ENCODE results near the gene HOXA9.

The HOXA9 gene

DNA sequence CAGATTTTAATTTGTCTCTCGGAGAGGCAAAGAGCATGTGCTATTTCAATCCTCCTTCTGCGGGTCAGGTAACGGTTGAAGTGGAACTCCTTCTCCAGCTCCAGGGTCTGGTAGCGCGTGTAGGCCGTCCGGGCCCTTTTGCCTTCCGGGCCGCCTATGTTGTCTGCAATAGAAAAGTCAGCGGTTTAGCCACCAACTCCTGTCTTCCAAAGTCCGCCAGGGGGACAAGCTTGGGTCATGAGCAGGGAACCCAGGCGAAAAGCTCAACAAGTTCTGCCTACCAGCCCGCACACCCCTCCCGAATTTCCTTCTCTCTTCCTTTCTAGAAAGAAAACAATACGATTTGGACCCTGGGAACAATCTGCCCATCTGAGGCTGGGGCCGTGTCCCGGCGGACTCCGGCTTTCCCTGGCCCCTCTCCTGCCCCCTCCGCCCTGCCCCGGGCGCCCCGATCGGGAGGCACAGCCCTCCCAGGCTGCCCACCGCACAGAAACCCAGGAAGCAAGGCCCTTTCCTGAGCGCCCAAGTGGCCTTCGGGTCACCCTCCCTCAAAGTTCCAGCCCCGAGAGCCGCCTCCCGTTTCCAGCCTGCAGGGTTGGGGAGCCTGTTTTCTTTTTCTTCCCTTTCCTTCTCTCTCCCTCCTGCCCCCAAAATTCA is 23.3 kb downstream of the HOXA9 start:
- H3K27me3 Mint-ChIP-seq = peaks cover 75% of the 10 kb centered on the region

DNA sequence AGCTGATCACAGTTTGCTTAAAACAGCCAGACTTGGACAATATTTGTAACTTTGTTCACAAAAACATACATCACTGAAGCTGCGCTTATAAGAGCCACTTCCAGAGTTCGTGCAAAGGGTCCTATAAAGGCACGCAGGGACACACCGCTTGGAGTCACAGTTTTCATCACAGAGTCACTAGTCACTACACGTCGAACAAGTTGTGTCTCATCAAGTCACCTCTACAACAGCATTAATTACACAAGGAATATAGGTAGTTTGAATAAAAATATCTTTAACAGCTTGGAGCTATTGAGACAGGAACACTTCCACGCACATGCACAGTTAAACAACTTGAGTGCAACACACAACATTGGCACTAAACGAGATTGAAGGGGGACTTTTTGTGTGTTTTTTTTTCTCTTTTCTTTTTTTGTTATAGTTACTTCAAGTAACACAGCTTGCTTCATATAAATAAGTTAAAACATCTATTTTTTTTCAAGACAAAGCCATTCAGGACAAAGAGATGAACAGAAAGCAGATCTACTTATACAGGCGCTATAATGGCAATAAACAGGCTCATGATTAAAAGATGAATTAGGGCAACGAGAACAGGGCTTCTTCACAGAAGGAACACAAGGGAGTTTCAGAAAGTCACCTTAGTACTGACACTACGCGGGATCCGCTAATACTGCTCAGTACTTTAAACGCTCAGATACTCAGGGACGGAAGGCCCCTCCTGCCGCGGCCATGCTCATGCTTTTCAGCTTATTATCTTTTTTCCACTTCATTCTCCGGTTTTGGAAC is 24.0 kb downstream of the HOXA9 start:
- no peak overlapping the region for H3K27ac Mint-ChIP-seq
- H3K9me3 Mint-ChIP-seq = no peaks in the 10 kb centered on the region
- H3K4me1 Mint-ChIP-seq = peaks cover 5% of the 10 kb centered on the region
- H3K27me3 Mint-ChIP-seq = peaks cover 75% of the 10 kb centered on the region
- ATAC-seq (no peak), DNase-seq (no peak)
- H3K4me3 Mint-ChIP-seq = no peak overlapping the region

More for the DNA sequence above, 23.3 kb downstream of the HOXA9 start:
- no peak overlapping the region for H3K27ac Mint-ChIP-seq
- no peak overlapping the region for H3K4me3 Mint-ChIP-seq
- H3K9me3 Mint-ChIP-seq = no peaks in the 10 kb centered on the region
- DNase-seq (no peak), ATAC-seq (no peak)
- H3K4me1 Mint-ChIP-seq = peaks cover 3% of the 10 kb centered on the region

- Mint-ChIP-seq H3K27me3 (peaks cover 74% of the 10 kb centered on the region), H3K27ac (no peak overlapping the region), H3K9me3 (no peaks in the 10 kb centered on the region), H3K4me1 (peaks cover 16% of the 10 kb centered on the region), H3K4me3 (no peak overlapping the region)
- no peak for DNase-seq
- ATAC-seq = no peak
These were observed 25.0 kb downstream of the HOXA9 start for GRCh38 chr7:27140126-27140857.

DNA sequence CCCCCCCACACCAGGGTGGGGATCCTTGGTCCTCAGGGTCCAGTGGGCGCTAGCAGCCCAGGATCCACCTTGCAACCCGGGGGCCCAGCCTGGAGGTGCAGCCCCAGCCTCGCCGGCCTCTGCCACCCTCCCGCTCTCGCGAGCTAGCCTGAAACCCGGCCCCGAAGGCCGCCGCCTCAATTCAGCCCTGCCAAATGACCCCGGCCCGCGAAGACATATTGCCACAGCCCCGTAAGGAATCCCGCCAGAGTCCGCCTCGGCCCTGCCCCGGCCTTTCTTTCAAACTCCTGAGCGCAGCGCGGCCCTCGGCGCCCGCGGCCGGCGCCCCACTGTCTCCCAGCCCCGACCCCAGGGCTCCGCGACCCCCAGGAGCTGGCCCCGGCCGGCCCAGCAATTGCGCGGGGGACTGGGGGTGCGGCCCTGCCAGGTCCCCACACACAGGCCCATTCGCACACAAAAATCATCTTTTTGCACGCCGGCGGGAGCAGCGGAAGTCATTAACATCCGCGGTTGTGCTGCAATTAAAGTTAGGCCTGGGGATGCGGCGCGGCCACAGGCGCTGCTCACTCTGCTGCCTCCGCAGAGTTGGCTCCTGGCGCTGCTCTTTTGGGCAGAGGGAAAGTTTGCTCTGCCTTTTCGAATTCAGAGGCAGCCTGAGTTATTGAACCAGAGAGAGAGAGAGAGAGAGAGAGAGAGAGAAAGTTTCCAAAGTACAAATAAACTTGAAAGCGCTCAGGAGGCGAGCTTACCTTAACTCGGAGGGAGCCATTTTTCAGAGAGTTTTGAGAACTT is 25.8 kb downstream of the HOXA9 start:
- H3K4me3 Mint-ChIP-seq = no peak overlapping the region

GRCh38 chr7:27138985-27139333 is 26.4 kb downstream of the HOXA9 start:
- Mint-ChIP-seq H3K27me3 (peaks cover 80% of the 10 kb centered on the region), H3K4me3 (no peak overlapping the region), H3K4me1 (peaks cover 29% of the 10 kb centered on the region), H3K27ac (no peak overlapping the region), H3K9me3 (no peaks in the 10 kb centered on the region)
- ATAC-seq (no peak), DNase-seq (no peak)

More for the DNA sequence above, 25.8 kb downstream of the HOXA9 start:
- Mint-ChIP-seq H3K27me3 (peaks cover 74% of the 10 kb centered on the region), H3K27ac (no peak overlapping the region), H3K4me1 (peaks cover 23% of the 10 kb centered on the region), H3K9me3 (no peaks in the 10 kb centered on the region)
- DNase-seq (no peak), ATAC-seq (peak; percentile 59)

DNA sequence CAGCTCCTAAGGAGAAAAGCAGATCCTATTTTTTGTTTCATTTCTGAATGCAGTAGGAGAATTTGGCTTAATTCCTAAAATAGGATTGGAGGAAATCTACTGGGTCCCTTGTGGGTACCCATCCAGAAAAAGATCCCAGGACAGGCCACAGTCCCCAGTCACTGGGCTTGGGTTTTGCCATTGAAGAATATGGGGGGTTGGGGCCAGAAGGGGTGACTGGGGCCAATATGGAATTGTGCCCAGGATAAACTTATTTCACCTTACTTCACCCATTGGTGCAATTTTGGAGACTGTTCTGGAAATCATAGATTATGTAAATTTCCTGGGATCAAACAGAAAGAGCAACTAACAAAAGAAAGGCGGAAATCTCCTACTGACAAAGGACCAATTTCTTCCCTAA is 26.9 kb downstream of the HOXA9 start:
- H3K4me3 Mint-ChIP-seq = no peak overlapping the region
- peaks cover 85% of the 10 kb centered on the region for H3K27me3 Mint-ChIP-seq
- DNase-seq = no peak
- H3K4me1 Mint-ChIP-seq = peaks cover 32% of the 10 kb centered on the region
- ATAC-seq = no peak
- H3K27ac Mint-ChIP-seq = no peak overlapping the region
- H3K9me3 Mint-ChIP-seq = no peaks in the 10 kb centered on the region

DNA sequence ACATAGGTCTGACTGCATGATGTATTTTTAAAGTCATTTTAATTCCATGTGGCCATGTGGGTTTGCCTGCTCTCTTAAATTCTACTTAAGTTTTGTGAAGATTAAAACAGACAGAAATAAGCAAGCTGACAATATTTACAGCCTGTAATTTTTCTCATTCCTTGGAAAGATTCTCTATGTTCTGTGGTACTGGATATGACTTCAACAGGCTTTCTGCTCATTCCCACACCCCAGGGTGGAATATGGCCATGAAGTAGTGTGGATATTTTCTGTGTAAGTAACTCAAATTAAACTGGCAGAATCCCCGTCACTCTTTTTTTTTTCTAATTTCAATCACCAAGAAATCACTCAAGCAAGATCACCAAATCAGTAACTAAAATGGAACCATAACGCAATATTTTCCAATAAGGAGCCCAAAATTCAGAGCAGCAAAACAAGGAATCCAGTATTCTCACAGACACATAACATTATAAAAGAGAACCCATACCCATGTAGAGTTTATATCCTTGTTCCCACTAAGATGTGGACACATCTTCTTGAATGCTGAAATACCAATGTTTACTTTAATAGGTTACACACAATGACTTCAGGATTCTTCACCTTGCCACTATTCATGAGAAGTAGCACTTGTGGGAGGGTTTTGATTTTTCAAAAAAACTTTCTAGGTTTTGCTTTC is 27.6 kb downstream of the HOXA9 start:
- DNase-seq (no peak), ATAC-seq (no peak)
- Mint-ChIP-seq H3K4me1 (peaks cover 32% of the 10 kb centered on the region), H3K27me3 (peaks cover 88% of the 10 kb centered on the region), H3K27ac (no peak overlapping the region), H3K4me3 (no peak overlapping the region), H3K9me3 (no peaks in the 10 kb centered on the region)

GRCh38 chr7:27134392-27134791 is 30.9 kb downstream of the HOXA9 start:
- no peaks in the 10 kb centered on the region for H3K9me3 Mint-ChIP-seq
- peaks cover 67% of the 10 kb centered on the region for H3K27me3 Mint-ChIP-seq
- H3K4me3 Mint-ChIP-seq = peak overlapping the region; percentile 24 to 36
- H3K4me1 Mint-ChIP-seq = peaks cover 32% of the 10 kb centered on the region
- H3K27ac Mint-ChIP-seq = peak overlapping the region in 1 of 2 donors; percentile 75
- DNase-seq (peak; percentile 32 to 64), ATAC-seq (peak; percentile 80)

DNA sequence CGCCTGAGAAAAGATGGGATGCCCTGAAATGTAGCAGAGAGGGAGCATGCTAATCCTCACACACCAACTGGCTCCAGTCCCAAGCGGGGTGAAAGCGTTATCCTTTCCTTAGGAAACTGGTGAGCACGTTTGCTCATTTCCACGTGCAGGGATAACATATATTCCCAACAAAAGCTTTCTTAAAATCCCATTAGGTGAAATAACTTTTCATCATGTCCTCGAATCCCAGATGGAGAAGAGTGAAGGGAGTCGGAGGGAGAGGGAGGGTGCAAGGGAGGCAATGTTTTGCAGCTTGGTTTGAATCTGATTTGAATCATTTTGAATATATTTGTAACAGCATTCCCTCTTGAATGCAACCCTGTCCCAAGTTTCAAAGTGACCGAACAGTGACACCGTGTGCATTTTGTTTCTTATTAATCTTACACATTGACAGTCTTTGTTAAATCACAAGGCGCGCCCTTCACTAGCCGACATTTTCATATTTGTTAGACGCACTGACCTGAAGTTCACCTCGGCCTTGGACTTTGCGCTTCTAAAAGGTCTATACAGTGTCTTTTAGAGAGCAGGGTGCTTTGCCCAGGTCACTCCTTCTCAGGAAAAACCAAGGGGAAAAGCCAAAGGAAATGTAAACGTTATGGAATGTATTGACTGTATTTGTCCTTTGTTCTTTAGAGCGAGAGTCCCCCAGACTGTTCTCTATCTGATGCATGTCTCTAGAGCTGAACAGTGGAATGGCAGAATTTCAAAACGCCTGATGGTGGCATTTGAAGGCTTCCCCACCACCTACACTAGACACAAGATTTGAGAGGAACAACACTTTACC is 31.7 kb downstream of the HOXA9 start:
- Mint-ChIP-seq H3K27me3 (peaks cover 70% of the 10 kb centered on the region), H3K4me1 (peaks cover 32% of the 10 kb centered on the region), H3K27ac (peak overlapping the region; percentile 34 to 83), H3K4me3 (peak overlapping the region in 1 of 2 donors; percentile 31), H3K9me3 (no peaks in the 10 kb centered on the region)
- DNase-seq (no peak), ATAC-seq (no peak)

DNA sequence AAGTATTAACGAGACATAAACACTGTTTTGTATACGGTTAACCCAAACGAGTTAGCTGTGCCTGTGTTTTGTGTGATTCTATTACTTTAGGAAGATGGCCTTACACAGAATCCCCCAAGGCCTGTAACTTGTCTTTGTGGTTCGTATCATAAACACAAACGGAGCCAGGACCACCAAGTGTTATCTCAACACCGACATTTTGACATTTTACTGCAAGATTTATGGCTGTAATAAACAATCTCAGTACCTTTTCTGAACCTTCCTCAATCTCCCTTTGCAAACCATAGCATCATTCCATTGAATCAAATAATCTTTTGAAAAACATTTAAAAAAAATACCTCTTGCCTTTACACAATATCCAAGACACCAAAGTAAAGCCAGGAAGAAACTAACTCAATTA is 32.4 kb downstream of the HOXA9 start:
- Mint-ChIP-seq H3K27ac (no peak overlapping the region), H3K27me3 (peaks cover 70% of the 10 kb centered on the region), H3K9me3 (no peaks in the 10 kb centered on the region), H3K4me3 (no peak overlapping the region), H3K4me1 (peaks cover 32% of the 10 kb centered on the region)
- DNase-seq (no peak), ATAC-seq (no peak)

DNA sequence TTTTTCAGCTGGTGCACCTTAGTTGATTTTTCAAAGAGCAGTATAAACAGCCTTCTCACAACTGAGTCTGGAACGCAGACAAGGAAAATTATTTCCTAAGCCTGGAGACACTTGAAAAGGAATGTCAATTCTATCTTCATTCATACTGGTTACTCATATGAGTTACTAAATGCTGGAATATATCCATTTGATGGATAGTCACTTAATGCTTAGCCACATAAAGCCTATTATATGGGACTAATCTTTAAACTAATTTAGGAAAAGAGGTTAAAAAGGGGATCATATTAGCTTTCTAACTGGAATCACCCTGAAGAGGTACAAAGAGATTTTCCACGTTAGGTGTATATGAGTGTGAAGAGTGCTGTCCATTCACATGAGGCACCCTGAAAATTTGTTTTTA is 33.1 kb downstream of the HOXA9 start:
- H3K27ac Mint-ChIP-seq = no peak overlapping the region
- no peak for ATAC-seq
- H3K9me3 Mint-ChIP-seq = no peaks in the 10 kb centered on the region
- DNase-seq = no peak
- no peak overlapping the region for H3K4me3 Mint-ChIP-seq
- peaks cover 70% of the 10 kb centered on the region for H3K27me3 Mint-ChIP-seq
- peaks cover 30% of the 10 kb centered on the region for H3K4me1 Mint-ChIP-seq

- Mint-ChIP-seq H3K4me3 (peak overlapping the region; percentile 58 to 69), H3K27ac (peak overlapping the region in 1 of 2 donors; percentile 67), H3K27me3 (peaks cover 66% of the 10 kb centered on the region), H3K4me1 (peaks cover 27% of the 10 kb centered on the region), H3K9me3 (no peaks in the 10 kb centered on the region)
- DNase-seq (no peak), ATAC-seq (no peak)
These were observed 33.9 kb downstream of the HOXA9 start for GRCh38 chr7:27131390-27131819.

DNA sequence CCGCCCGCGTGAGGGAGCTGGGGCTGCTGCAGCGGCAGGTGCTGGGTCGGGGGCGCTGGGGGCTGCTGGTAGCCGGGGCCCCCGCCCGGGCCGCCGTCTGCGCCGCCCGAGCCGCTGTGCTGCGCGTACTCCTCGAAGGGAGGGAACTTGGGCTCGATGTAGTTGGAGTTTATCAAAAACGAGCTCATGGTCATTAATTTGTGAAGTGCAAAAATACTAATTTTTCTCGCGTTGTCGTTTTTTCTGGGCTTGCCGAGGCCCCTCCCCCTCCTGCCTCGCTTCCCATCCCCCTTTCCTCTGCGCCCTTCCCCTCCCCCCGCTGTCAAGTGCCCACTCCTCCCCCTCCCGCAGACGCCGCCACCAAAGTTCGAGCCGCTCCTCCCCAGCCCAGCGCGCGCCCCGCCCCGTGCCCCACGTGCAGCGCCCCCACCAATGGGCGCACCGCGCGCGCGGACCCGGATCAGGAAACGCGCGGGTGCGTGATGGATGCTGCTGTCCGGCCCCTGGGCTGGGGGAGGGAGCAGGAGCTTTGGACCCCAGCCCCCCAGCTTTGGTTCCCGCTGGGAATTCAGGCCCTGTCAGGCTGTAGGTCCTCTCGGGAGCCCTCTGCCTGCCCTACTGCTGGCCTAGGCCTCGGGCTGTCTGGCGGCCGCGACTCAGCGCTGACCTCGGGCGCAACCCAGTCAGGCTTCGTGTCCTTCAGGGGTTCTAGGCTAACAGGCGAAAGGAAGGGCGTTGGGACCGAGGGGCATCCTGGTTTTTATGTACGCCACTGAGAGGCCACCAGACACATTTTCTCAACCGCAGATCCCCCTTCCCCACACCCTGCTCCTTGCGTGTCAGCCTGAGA is 34.6 kb downstream of the HOXA9 start, which contains the start of gene HOXA4:
TSS of gene HOXA4 (minus strand) at position 218 of the 850 bp plus-strand sequence. CDS start at position 194, 24 bp downstream.
- ATAC-seq (peak; percentile 77), DNase-seq (peak; percentile 72 to 80)
- H3K27ac Mint-ChIP-seq = peak within 1 kb of the TSS; percentile 61 to 67
- peaks cover 64% of the 10 kb centered on the region for H3K27me3 Mint-ChIP-seq
- no peaks in the 10 kb centered on the region for H3K9me3 Mint-ChIP-seq
- peak within 1 kb of the TSS; percentile 58 to 74 for H3K4me3 Mint-ChIP-seq
- peaks cover 21% of the 10 kb centered on the region for H3K4me1 Mint-ChIP-seq
